SK-N-SH treated with all-trans-retinoic acid at 6 μM for 48 hours (cell line): ENCODE measurements around the gene COX5A.

Source experiments
- ATAC-seq: fragments of 200-7000 bp; cut with Tn5 transposase; 3 replicates; pipeline ENCODE4 v1.9.1; 2020; ENCODE audit warnings: mild to moderate bottlenecking, moderate library complexity
- ARNTL ChIP-seq: fragments of 450-650 bp; formaldehyde crosslinking; IDR thresholded peaks from 2 replicates; pipeline ENCODE4 v1.5.0; 2020; ENCODE audit warnings: low read depth, mild to moderate bottlenecking, moderate library complexity, borderline replicate concordance
- BACH2 ChIP-seq: fragments of 250-450 bp; sonication (Bioruptor Pico); IDR thresholded peaks from 2 replicates; pipeline ENCODE4 v1.9.0; 2021; ENCODE audit warnings: mild to moderate bottlenecking, borderline replicate concordance
- CSDC2 ChIP-seq: fragments of 250-450 bp; sonication (Bioruptor Pico); IDR thresholded peaks from 2 replicates; pipeline ENCODE4 v1.5.0; 2020; ENCODE audit warnings: mild to moderate bottlenecking, moderate library complexity
- ESRRG ChIP-seq: fragments of 250-450 bp; sonication (Bioruptor Pico); IDR thresholded peaks from 2 replicates; pipeline ENCODE4 v1.6.1; 2021; ENCODE audit warnings: mild to moderate bottlenecking
- GLIS3 ChIP-seq: fragments of 250-450 bp; sonication (Bioruptor Pico); IDR thresholded peaks from 2 replicates; pipeline ENCODE4 v1.5.0; 2020; ENCODE audit warnings: mild to moderate bottlenecking, moderate library complexity
- ISL1 ChIP-seq: fragments of 250-450 bp; sonication (Bioruptor Pico); IDR thresholded peaks from 2 replicates; pipeline ENCODE4 v2.1.2; 2022; ENCODE audit warnings: mild to moderate bottlenecking, moderate library complexity
- OSR1 ChIP-seq: fragments of 250-450 bp; sonication (Bioruptor Pico); IDR thresholded peaks from 2 replicates; pipeline ENCODE4 v1.8.0; 2022; ENCODE audit warnings: moderate library complexity, mild to moderate bottlenecking, inconsistent platforms
- PPARA ChIP-seq: fragments of 250-450 bp; sonication (Bioruptor Pico); IDR thresholded peaks from 2 replicates; pipeline ENCODE4 v1.5.0; 2020; ENCODE audit warnings: mild to moderate bottlenecking, borderline replicate concordance
- RARB ChIP-seq: fragments of 250-450 bp; sonication (Bioruptor Pico); IDR thresholded peaks from 2 replicates; pipeline ENCODE4 v1.8.0; 2021; ENCODE audit warnings: mild to moderate bottlenecking, moderate library complexity
- SNAI2 ChIP-seq: fragments of 250-450 bp; sonication (Bioruptor Pico); IDR thresholded peaks from 2 replicates; pipeline ENCODE4 v1.5.0; 2020; ENCODE audit warnings: mild to moderate bottlenecking, moderate library complexity
- TCF4 ChIP-seq: fragments of 250-450 bp; sonication (Bioruptor Pico); IDR thresholded peaks from 2 replicates; pipeline ENCODE4 v1.8.0; 2021; ENCODE audit warnings: mild to moderate bottlenecking, moderate library complexity, borderline replicate concordance
- TOX ChIP-seq: fragments of 250-450 bp; sonication (Bioruptor Pico); IDR thresholded peaks from 2 replicates; pipeline ENCODE4 v1.8.0; 2021; ENCODE audit warnings: mild to moderate bottlenecking, moderate library complexity, borderline replicate concordance
- ZC3H10 ChIP-seq: fragments of 250-450 bp; sonication (Bioruptor Pico); IDR thresholded peaks from 2 replicates; pipeline ENCODE4 v1.5.1; 2021; ENCODE audit warnings: mild to moderate bottlenecking, moderate library complexity
- ZFP3 ChIP-seq: fragments of 250-450 bp; sonication (Bioruptor Pico); IDR thresholded peaks from 2 replicates; pipeline ENCODE4 v1.5.0; 2020; ENCODE audit warnings: mild to moderate bottlenecking, moderate library complexity
- ZNF565 ChIP-seq: fragments of 450-650 bp; formaldehyde crosslinking; conservative IDR thresholded peaks from 2 replicates; pipeline ENCODE4 v1.5.0; 2020; ENCODE audit warnings: low read depth, mild to moderate bottlenecking, moderate library complexity
- ZNF70 ChIP-seq: fragments of 450-650 bp; formaldehyde crosslinking; IDR thresholded peaks from 2 replicates; pipeline ENCODE4 v1.5.0; 2020; ENCODE audit warnings: mild to moderate bottlenecking, moderate library complexity
- ZNF8 ChIP-seq: fragments of 450-650 bp; formaldehyde crosslinking; IDR thresholded peaks from 2 replicates; pipeline ENCODE4 v1.5.0; 2020; ENCODE audit warnings: mild to moderate bottlenecking, moderate library complexity
- TF ChIP-seq, protein P1 (sequence below): fragments of 250-450 bp; sonication (Bioruptor Pico); IDR thresholded peaks from 2 replicates; pipeline ENCODE4 v1.5.1; 2021; ENCODE audit warnings: mild to moderate bottlenecking, moderate library complexity
- TF ChIP-seq, protein P2 (sequence below): fragments of 250-450 bp; sonication (Bioruptor Pico); IDR thresholded peaks from 2 replicates; pipeline ENCODE4 v1.5.1; 2020; ENCODE audit warnings: low read depth, mild to moderate bottlenecking, moderate library complexity
- TF ChIP-seq, protein P3 (sequence below): fragments of 250-450 bp; sonication (Bioruptor Pico); IDR thresholded peaks from 2 replicates; pipeline ENCODE4 v1.5.0; 2020; ENCODE audit warnings: mild to moderate bottlenecking, moderate library complexity
- TF ChIP-seq, protein P4 (sequence below): fragments of 250-450 bp; sonication (Bioruptor Pico); IDR thresholded peaks from 2 replicates; pipeline ENCODE4 v1.8.0; 2020; ENCODE audit warnings: mild to moderate bottlenecking, moderate library complexity, borderline replicate concordance

COX5A gene

DNA sequence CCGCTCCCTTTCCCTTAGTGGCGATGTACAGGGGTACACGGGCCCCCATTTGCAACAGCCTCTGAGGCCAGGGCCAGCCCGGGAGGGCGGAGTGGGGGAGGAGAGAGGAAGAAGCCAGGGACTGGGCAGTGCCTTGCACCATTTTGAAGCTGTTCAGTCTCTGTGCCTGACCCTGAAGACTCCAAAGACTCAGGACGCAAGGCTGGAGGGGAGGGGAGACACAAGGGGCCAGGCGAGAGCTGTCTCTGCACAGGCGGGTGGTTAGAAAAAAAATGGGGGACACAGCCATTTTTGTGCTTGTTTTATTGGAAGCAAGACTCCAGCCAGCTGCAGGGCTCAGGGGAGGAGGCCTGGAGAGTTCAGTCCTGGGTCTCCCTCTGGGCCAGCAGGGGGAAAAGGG is 17.1 kb upstream of the COX5A start:
- ATAC-seq, result no peak
- TF ChIP-seq ZNF565 (CRISPR knock-in tag), result no peak
- TF ChIP-seq PPARA (CRISPR knock-in tag), result no peak
- TF ChIP-seq GLIS3, result no peak
- TF ChIP-seq ESRRG (CRISPR knock-in tag), result no peak
- TF ChIP-seq TCF4 (CRISPR knock-in tag), result no peak
- no peak for TF ChIP-seq ZFP3 (CRISPR knock-in tag)
- TF ChIP-seq, protein P1, sequence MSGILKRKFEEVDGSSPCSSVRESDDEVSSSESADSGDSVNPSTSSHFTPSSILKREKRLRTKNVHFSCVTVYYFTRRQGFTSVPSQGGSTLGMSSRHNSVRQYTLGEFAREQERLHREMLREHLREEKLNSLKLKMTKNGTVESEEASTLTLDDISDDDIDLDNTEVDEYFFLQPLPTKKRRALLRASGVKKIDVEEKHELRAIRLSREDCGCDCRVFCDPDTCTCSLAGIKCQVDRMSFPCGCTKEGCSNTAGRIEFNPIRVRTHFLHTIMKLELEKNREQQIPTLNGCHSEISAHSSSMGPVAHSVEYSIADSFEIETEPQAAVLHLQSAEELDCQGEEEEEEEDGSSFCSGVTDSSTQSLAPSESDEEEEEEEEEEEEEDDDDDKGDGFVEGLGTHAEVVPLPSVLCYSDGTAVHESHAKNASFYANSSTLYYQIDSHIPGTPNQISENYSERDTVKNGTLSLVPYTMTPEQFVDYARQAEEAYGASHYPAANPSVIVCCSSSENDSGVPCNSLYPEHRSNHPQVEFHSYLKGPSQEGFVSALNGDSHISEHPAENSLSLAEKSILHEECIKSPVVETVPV (CRISPR knock-in tag), result no peak
- no peak for TF ChIP-seq ZNF70 (CRISPR knock-in tag)
- TF ChIP-seq ZNF8 (CRISPR knock-in tag), result no peak
- TF ChIP-seq BACH2 (CRISPR knock-in tag), result no peak
- no peak for TF ChIP-seq ISL1 (CRISPR knock-in tag)
- TF ChIP-seq ARNTL (CRISPR knock-in tag), result no peak
- TF ChIP-seq, protein P2, sequence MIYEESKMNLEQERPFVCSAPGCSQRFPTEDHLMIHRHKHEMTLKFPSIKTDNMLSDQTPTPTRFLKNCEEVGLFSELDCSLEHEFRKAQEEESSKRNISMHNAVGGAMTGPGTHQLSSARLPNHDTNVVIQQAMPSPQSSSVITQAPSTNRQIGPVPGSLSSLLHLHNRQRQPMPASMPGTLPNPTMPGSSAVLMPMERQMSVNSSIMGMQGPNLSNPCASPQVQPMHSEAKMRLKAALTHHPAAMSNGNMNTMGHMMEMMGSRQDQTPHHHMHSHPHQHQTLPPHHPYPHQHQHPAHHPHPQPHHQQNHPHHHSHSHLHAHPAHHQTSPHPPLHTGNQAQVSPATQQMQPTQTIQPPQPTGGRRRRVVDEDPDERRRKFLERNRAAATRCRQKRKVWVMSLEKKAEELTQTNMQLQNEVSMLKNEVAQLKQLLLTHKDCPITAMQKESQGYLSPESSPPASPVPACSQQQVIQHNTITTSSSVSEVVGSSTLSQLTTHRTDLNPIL (CRISPR knock-in tag), result no peak
- TF ChIP-seq, all 23 proteins: peak for 0

DNA sequence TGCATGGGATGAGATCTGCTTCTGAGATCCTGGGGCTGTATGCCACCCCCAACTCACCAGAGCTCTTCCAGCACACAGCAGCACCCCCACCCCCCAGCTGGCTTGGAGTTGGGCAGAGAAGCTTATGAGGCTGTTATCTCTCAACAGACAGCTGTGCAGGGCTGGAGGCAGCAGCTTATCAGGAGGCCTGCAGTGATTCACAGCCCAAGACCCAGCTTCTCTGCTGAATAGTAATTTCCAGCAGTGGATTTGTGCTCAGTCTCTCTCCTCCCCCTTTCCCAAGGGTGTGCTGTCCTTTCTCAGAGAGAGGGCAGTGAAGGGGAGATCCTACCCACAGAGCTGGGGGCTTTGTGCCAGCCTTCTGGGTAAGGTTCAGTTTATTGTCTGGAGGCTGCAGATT is 16.6 kb upstream of the COX5A start:
- TF ChIP-seq TCF4 (CRISPR knock-in tag) (peak; percentile 89), ZNF565 (CRISPR knock-in tag) (no peak), SNAI2 (CRISPR knock-in tag) (no peak), PPARA (CRISPR knock-in tag) (no peak), ZFP3 (CRISPR knock-in tag) (no peak)
- TF ChIP-seq, protein P2 (CRISPR knock-in tag), result no peak
- TF ChIP-seq, protein P3, sequence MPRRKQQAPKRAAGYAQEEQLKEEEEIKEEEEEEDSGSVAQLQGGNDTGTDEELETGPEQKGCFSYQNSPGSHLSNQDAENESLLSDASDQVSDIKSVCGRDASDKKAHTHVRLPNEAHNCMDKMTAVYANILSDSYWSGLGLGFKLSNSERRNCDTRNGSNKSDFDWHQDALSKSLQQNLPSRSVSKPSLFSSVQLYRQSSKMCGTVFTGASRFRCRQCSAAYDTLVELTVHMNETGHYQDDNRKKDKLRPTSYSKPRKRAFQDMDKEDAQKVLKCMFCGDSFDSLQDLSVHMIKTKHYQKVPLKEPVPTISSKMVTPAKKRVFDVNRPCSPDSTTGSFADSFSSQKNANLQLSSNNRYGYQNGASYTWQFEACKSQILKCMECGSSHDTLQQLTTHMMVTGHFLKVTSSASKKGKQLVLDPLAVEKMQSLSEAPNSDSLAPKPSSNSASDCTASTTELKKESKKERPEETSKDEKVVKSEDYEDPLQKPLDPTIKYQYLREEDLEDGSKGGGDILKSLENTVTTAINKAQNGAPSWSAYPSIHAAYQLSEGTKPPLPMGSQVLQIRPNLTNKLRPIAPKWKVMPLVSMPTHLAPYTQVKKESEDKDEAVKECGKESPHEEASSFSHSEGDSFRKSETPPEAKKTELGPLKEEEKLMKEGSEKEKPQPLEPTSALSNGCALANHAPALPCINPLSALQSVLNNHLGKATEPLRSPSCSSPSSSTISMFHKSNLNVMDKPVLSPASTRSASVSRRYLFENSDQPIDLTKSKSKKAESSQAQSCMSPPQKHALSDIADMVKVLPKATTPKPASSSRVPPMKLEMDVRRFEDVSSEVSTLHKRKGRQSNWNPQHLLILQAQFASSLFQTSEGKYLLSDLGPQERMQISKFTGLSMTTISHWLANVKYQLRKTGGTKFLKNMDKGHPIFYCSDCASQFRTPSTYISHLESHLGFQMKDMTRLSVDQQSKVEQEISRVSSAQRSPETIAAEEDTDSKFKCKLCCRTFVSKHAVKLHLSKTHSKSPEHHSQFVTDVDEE, result 0 out of 2 replicates have a peak, but pooled peaks have one; percentile 27

DNA sequence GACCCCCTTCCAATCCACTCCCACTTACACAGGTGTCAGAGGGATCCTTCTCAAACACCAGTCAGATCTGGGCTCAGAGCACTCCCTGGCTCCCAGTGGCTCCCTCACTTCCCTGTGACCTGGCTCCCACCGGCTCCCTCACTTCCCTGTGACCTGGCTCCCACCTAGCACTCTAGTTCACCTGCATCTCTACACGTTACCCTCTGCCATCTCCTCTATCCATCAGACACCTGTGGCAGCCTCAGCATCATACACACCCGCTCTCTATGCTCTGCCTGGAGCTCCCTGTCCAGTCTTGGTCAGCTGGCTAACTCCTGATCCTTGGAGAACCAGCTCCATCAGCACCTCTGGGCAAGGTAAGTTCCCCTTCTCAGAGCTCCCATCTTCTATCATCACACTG is 13.1 kb upstream of the COX5A start:
- TF ChIP-seq GLIS3, result no peak
- TF ChIP-seq, all 23 proteins: peak for 0
- ATAC-seq, result no peak

More for the DNA sequence above, 16.6 kb upstream of the COX5A start:
- ATAC-seq, result peak; percentile 3; the same call in 1 of the 3 replicates

DNA sequence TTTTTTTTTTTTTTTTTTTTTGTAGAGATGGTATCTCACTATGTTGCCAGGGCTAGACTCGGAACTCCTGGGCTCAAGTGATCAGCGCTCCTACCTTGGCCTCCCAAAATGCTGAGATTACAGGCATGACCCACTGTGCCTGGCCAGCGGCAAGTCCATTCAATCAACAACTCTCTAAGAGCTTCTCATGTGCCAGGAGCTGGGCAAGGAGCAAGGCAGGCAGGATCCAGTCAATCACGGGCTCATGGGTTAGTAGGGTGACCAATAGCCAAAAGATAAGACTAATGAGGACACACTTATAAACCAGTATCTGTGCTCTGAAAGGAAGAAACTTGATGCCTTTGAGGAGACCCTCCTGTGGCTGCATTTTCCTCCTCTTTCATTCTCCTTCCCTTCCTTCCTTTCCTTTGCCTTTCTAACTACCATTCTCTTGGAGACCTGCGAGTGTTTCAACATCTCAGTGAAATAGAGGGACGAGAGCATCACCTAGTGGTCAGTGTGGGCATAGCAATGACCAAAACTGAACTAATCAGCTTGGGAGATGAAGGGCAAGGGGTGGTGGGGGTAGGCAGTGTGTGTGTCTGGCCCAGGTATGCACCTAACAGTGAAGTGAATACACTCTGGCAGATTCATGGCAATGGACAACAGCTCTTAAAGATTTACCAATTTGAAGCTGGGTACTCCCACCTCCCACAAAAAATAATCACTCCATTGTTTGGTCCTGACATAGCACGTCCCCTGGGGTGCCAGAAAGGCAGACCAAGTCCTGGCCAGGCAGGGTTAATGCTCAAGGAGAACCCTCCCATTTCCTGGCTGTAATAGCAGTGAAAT is 12.4 kb upstream of the COX5A start:
- ATAC-seq, result peak; percentile 86
- no peak for TF ChIP-seq OSR1 (CRISPR knock-in tag)
- TF ChIP-seq ESRRG (CRISPR knock-in tag), result no peak
- TF ChIP-seq PPARA (CRISPR knock-in tag), result no peak
- TF ChIP-seq ZNF565 (CRISPR knock-in tag), result no peak
- no peak for TF ChIP-seq ISL1 (CRISPR knock-in tag)
- no peak for TF ChIP-seq ZC3H10
- TF ChIP-seq, protein P2 (CRISPR knock-in tag), result no peak
- no peak for TF ChIP-seq ZNF8 (CRISPR knock-in tag)
- TF ChIP-seq CSDC2 (CRISPR knock-in tag), result no peak
- no peak for TF ChIP-seq TOX
- TF ChIP-seq, protein P1 (CRISPR knock-in tag), result no peak
- TF ChIP-seq ZNF70 (CRISPR knock-in tag), result no peak
- TF ChIP-seq ARNTL (CRISPR knock-in tag), result no peak
- TF ChIP-seq, protein P4, sequence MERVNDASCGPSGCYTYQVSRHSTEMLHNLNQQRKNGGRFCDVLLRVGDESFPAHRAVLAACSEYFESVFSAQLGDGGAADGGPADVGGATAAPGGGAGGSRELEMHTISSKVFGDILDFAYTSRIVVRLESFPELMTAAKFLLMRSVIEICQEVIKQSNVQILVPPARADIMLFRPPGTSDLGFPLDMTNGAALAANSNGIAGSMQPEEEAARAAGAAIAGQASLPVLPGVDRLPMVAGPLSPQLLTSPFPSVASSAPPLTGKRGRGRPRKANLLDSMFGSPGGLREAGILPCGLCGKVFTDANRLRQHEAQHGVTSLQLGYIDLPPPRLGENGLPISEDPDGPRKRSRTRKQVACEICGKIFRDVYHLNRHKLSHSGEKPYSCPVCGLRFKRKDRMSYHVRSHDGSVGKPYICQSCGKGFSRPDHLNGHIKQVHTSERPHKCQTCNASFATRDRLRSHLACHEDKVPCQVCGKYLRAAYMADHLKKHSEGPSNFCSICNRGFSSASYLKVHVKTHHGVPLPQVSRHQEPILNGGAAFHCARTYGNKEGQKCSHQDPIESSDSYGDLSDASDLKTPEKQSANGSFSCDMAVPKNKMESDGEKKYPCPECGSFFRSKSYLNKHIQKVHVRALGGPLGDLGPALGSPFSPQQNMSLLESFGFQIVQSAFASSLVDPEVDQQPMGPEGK (CRISPR knock-in tag), result no peak
- TF ChIP-seq RARB (CRISPR knock-in tag), result no peak
